Lower lobe of right lung (tissue), 2 donors: ENCODE data around the gene SCD. TPM values are rescaled to one million over a fixed set of nuclear protein-coding genes. Genes with fewer than 3 reads are reported as not detected.

Experiments used
- ATAC-seq, 2 donors: fragments of 200-7000 bp; cut with Tn5 transposase; one replicate each; pipeline ENCODE4 v1.9.1; 2020 to 2022; ENCODE audit warnings: mild to moderate bottlenecking in 2 of 2, moderate library complexity in 2 of 2
- DNase-seq: peaks from one replicate; pipeline ENCODE4 v3.0.0-alpha.2; 2020
- H3K27ac ChIP-seq: fragments of 200-600 bp; one replicate; pipeline ENCODE4 v1.8.0; 2022
- H3K27me3 ChIP-seq: fragments of 200-600 bp; one replicate; pipeline ENCODE4 v1.8.0; 2022; ENCODE audit warnings: low read depth
- H3K36me3 ChIP-seq: fragments of 200-600 bp; one replicate; pipeline ENCODE4 v1.8.0; 2022; ENCODE audit warnings: mild to moderate bottlenecking
- H3K4me1 ChIP-seq: fragments of 200-600 bp; one replicate; pipeline ENCODE4 v1.8.0; 2022
- H3K4me3 ChIP-seq: fragments of 200-600 bp; one replicate; pipeline ENCODE4 v1.8.0; 2022; ENCODE audit warnings: mild to moderate bottlenecking
- H3K9me3 ChIP-seq: fragments of 200-600 bp; one replicate; pipeline ENCODE4 v1.8.0; 2022
- intact Hi-C: fragments of 100-400 bp; cut with DNase I; formaldehyde crosslinking; loops from one replicate; pipeline ENCODE4 v1.11.0; 2022
- total RNA-seq: library from RNA; stranded (reverse); fragmentation: NEBNext Ultra II Directional; extraction: Animal tissue kit (Norgen Biotek cat#: 25700); gene quantifications from one replicate; pipeline ENCODE4 v1.2.1, GENCODE V29; 2021
- TF ChIP-seq, protein P1 (sequence below): fragments of 200-600 bp; IDR thresholded peaks from one replicate; pipeline ENCODE4 v1.8.0; 2022; ENCODE audit warnings: antibody characterized with exemption, mild to moderate bottlenecking
- donor health status: DM: no; HTN: yes; CAD: no; lungs with severe emphysema.

The SCD gene
- total RNA-seq, 1 donor from 2014 or later: 327 TPM

DNA sequence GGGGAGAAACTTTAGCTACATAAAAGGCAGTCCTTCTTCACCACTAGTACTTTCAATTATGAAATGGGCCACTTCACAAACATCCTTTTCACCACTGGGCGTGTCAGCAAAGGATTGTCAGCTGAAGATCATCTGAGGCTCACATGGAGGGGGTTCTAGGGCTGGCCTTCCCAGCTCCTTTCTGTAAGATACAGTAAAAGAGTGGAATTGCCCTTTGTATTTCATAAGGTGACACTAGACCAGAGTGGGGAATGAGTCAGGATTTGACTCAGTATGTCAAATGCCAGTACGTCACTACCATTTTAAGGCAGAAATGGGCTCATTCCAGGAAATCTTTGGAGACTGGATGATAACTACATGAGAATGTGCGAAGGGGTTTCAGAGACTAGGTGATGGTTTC is 39.3 kb upstream of the SCD start:
- ATAC-seq (no peak), DNase-seq (no peak)
- peaks cover 7% of the 10 kb centered on the region for H3K27me3 ChIP-seq
- H3K9me3 ChIP-seq: no peaks in the 10 kb centered on the region
- TF ChIP-seq, protein P1, sequence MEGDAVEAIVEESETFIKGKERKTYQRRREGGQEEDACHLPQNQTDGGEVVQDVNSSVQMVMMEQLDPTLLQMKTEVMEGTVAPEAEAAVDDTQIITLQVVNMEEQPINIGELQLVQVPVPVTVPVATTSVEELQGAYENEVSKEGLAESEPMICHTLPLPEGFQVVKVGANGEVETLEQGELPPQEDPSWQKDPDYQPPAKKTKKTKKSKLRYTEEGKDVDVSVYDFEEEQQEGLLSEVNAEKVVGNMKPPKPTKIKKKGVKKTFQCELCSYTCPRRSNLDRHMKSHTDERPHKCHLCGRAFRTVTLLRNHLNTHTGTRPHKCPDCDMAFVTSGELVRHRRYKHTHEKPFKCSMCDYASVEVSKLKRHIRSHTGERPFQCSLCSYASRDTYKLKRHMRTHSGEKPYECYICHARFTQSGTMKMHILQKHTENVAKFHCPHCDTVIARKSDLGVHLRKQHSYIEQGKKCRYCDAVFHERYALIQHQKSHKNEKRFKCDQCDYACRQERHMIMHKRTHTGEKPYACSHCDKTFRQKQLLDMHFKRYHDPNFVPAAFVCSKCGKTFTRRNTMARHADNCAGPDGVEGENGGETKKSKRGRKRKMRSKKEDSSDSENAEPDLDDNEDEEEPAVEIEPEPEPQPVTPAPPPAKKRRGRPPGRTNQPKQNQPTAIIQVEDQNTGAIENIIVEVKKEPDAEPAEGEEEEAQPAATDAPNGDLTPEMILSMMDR: no peak
- H3K36me3 ChIP-seq: no peaks in the 10 kb centered on the region
- no peak overlapping the region for H3K27ac ChIP-seq
- no peak overlapping the region for H3K4me3 ChIP-seq
- no peaks in the 10 kb centered on the region for H3K4me1 ChIP-seq
- intact Hi-C loops: no loop called here

DNA sequence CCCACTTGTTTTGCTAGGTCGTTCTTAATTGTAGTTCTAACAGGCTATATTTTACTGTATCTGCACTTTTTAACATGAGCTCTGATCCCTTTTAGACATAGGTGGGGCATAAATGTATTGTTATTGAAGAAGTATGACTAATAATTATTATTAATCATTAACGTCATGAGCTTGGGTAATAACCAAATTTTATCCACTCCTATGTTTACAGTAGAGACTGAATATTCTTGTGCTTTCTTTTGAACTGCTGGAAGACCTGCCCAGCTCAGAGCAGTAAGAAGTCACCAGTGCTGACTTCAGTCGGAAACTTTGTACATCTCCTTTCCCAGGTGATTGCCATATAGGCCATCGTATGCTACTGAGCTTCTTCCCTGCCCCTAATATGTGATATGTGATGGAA is 35.7 kb upstream of the SCD start:
- TF ChIP-seq, protein P1: no peak
- no peak for DNase-seq
- no peaks in the 10 kb centered on the region for H3K9me3 ChIP-seq
- no peaks in the 10 kb centered on the region for H3K36me3 ChIP-seq
- H3K27ac ChIP-seq: no peak overlapping the region
- no peaks in the 10 kb centered on the region for H3K4me1 ChIP-seq
- no peak for ATAC-seq
- intact Hi-C loops: no loop called here
- H3K27me3 ChIP-seq: peaks cover 7% of the 10 kb centered on the region
- H3K4me3 ChIP-seq: no peak overlapping the region

DNA sequence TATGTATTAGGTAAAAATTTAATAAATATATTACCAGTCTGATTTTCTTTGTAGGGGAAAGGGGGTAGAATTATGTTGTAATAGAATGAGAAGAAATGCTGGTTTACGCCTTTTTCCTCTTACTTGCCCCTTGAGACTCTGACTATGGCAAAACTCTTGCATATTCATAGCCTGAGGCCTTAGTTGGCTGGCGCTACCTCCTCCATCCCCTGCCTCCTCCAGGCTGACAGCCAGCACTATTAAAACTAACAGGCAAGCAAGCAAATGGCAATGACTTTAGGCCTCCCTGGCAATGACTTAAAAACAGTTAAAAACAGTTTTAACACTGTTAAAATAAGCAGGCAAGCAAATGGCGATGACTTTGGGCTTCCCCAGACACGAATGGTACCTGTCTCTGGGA is 31.4 kb upstream of the SCD start:
- H3K4me3 ChIP-seq: no peak overlapping the region
- no peaks in the 10 kb centered on the region for H3K9me3 ChIP-seq
- TF ChIP-seq, protein P1: no peak
- intact Hi-C loops: no loop called here
- H3K27ac ChIP-seq: no peak overlapping the region
- H3K27me3 ChIP-seq: peaks cover 5% of the 10 kb centered on the region
- no peaks in the 10 kb centered on the region for H3K36me3 ChIP-seq
- DNase-seq: no peak
- ATAC-seq: no peak
- H3K4me1 ChIP-seq: no peaks in the 10 kb centered on the region

DNA sequence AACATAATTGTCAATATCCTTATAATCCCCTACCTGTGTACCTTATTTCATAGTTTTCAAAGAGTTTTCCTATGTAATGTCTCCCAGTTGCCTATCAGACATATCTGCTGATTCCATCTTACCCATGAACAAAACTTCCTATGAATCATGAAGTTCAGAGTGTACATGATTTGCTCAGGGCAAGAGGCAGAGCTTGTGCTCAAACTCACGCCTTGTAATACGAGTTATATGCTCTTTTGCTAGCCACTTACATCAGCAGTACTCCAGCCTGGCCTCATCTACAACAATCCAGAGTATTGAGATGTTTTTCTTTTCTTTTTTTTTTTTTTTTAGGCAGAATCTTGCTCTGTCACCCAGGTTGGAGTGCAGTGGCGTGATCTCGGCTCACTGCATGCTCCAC is 28.8 kb upstream of the SCD start:
- DNase-seq (no peak), ATAC-seq (no peak)
- Histone ChIP-seq H3K9me3 (no peaks in the 10 kb centered on the region), H3K36me3 (no peaks in the 10 kb centered on the region), H3K27me3 (peaks cover 5% of the 10 kb centered on the region), H3K4me3 (no peak overlapping the region), H3K27ac (no peak overlapping the region), H3K4me1 (no peaks in the 10 kb centered on the region)
- intact Hi-C loops: no loop called here
- TF ChIP-seq, protein P1: no peak

DNA sequence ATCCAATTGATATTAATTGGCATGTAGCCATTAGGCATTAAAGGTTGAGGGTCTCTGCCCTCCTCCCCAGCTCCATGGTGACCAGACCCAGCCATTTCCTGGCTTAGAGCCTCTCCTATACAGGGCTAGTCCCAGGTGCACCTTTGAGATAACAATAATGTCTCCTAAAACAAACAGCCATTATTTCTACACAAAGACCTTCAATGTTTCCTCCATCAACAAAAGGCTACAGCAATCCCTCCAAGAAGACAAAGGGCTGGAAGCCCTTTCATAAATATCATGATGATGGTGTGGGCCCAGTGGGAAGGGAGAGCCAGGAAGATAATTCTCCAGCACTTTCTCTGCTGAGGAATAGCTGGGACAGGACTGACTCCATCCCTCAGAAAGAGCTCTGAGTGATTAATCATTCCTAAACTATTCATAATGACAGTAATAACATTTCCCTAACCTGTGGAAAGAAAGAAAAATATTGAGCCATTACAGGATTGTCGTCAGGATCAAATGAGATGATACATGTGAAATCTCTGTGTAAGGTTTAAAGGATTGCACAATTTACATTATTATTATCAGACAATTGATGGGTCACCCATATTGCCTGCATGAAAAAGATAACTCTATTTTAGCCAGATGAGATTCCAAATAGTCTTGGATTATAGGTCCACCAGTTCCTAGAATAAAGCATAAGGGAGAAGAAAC is 27.2 kb upstream of the SCD start:
- no peak for ATAC-seq
- intact Hi-C loops: no loop called here
- peaks cover 5% of the 10 kb centered on the region for H3K27me3 ChIP-seq

More for the DNA sequence above, 27.2 kb upstream of the SCD start:
- H3K4me3 ChIP-seq: no peak overlapping the region
- H3K9me3 ChIP-seq: no peaks in the 10 kb centered on the region
- no peaks in the 10 kb centered on the region for H3K36me3 ChIP-seq
- H3K4me1 ChIP-seq: no peaks in the 10 kb centered on the region
- TF ChIP-seq, protein P1: no peak
- DNase-seq: no peak
- H3K27ac ChIP-seq: no peak overlapping the region
